HG02840 (cell line): ENCODE results near the gene ZFAND4.
"Not testable (repeated sequence)": the region's sequence is repeated elsewhere in the genome, so short reads cannot be mapped to it uniquely, and the experiment has no call there.

Experiments
- ATAC-seq: cut with Tn5 transposase; IDR thresholded peaks from one replicate; pipeline ENCODE4 v1.9.1; 2021; ENCODE audit warnings: mild to moderate bottlenecking, moderate library complexity, moderate number of reproducible peaks; ENCODE audit not compliant: unreplicated experiment, low FRiP score

ZFAND4 gene

GRCh38 chr10:45593938-45594275 lies 78.7 kb downstream of the ZFAND4 start:
- ATAC-seq: no peak

- ATAC-seq: no peak
Observed at GRCh38 chr10:45592926-45593325, 79.6 kb downstream of the ZFAND4 start.

- ATAC-seq: no peak
Observed at GRCh38 chr10:45592432-45592831, 80.1 kb downstream of the ZFAND4 start.

- ATAC-seq: no peak
Observed at GRCh38 chr10:45591280-45591679, 81.3 kb downstream of the ZFAND4 start.

- no peak for ATAC-seq
Observed at GRCh38 chr10:45589868-45590267, 82.7 kb downstream of the ZFAND4 start.

- no peak for ATAC-seq
Observed at GRCh38 chr10:45589009-45589408, 83.6 kb downstream of the ZFAND4 start.

GRCh38 chr10:45586028-45586824 lies 86.3 kb downstream of the ZFAND4 start:
- ATAC-seq: no peak

GRCh38 chr10:45585131-45585530 lies 87.4 kb downstream of the ZFAND4 start:
- ATAC-seq: no peak

GRCh38 chr10:45582386-45582781 lies 90.2 kb downstream of the ZFAND4 start:
- ATAC-seq: no peak

GRCh38 chr10:45581582-45582385 lies 90.8 kb downstream of the ZFAND4 start:
- ATAC-seq: no peak

- ATAC-seq: no peak
Observed at GRCh38 chr10:45581216-45581549, 91.4 kb downstream of the ZFAND4 start.

GRCh38 chr10:45580371-45581215 lies 92.0 kb downstream of the ZFAND4 start:
- ATAC-seq: no peak

GRCh38 chr10:45578384-45578971 lies 94.1 kb downstream of the ZFAND4 start:
- no peak for ATAC-seq

- ATAC-seq: no peak
Observed at GRCh38 chr10:45575966-45576597, 96.5 kb downstream of the ZFAND4 start.

GRCh38 chr10:45575032-45575761 lies 97.4 kb downstream of the ZFAND4 start:
- not testable (repeated sequence) for ATAC-seq

- no peak for ATAC-seq
Observed at GRCh38 chr10:45569471-45569870, 103.1 kb downstream of the ZFAND4 start.

- no peak for ATAC-seq
Observed at GRCh38 chr10:45566415-45566814, 106.2 kb downstream of the ZFAND4 start.
